Activated CD8-positive, alpha-beta T cell treated with anti-CD3 and anti-CD28 coated beads for 36 hours (primary cell): Measurements from ENCODE around the gene ADGRG6. TPM values are rescaled to one million over a fixed set of nuclear protein-coding genes. Genes with fewer than 3 reads are reported as not detected.

Source experiments
- ATAC-seq: fragments of 200-7000 bp; cut with Tn5 transposase; one replicate; pipeline ENCODE4 v1.10.0; 2021; ENCODE audit warnings: mild to moderate bottlenecking, moderate library complexity
- CTCF ChIA-PET: fragments of 350-600 bp; sonication (Branson Sonifier 250); formaldehyde crosslinking; loops from one replicate; lab custom pipeline; 2021; ENCODE audit warnings: antibody characterized with exemption; lab: Charles Lee
- POLR2A ChIA-PET: fragments of 350-600 bp; sonication (Branson Sonifier 250); formaldehyde crosslinking; loops from one replicate; lab custom pipeline; 2021; ENCODE audit warnings: antibody characterized with exemption; lab: Charles Lee
- DNase-seq: peaks from one replicate; pipeline ENCODE4 v3.0.0-alpha.2; 2020
- H3K27ac Mint-ChIP-seq: one replicate; pipeline ENCODE4 v1.8.0; 2021; ENCODE audit warnings: mild to moderate bottlenecking, mixed read lengths
- H3K27me3 Mint-ChIP-seq: one replicate; pipeline ENCODE4 v1.8.0; 2021; ENCODE audit warnings: mixed read lengths
- H3K36me3 Mint-ChIP-seq: one replicate; pipeline ENCODE4 v1.8.0; 2021; ENCODE audit warnings: low read depth, mixed read lengths
- H3K4me1 Mint-ChIP-seq: one replicate; pipeline ENCODE4 v1.8.0; 2021; ENCODE audit warnings: low read depth, mixed read lengths
- H3K4me3 Mint-ChIP-seq: one replicate; pipeline ENCODE4 v1.8.0; 2021; ENCODE audit warnings: mild to moderate bottlenecking, moderate library complexity, mixed read lengths
- H3K9me3 Mint-ChIP-seq: one replicate; pipeline ENCODE4 v1.8.0; 2021; ENCODE audit warnings: mixed read lengths
- CTCF ChIP-seq: fragments of 200-600 bp; IDR thresholded peaks from one replicate; pipeline ENCODE4 v1.8.0; 2022; ENCODE audit warnings: antibody characterized with exemption, mild to moderate bottlenecking
- intact Hi-C: fragments of 100-400 bp; cut with micrococcal nuclease; formaldehyde crosslinking; loops from one replicate; pipeline ENCODE4 v1.10.0; 2022
- total RNA-seq, 2 experiments: library from RNA; stranded (reverse); gene quantifications; one replicate each; pipeline ENCODE4 v1.2.3, GENCODE V29; 2021

Gene ADGRG6
- total RNA-seq, 2 experiments from 2014 or later = 1.3 to 1.5 TPM

- TF ChIP-seq CTCF = peak; percentile 63
- Mint-ChIP-seq H3K4me1 (peaks cover 3% of the 10 kb centered on the region), H3K36me3 (no peaks in the 10 kb centered on the region), H3K4me3 (no peak overlapping the region), H3K9me3 (no peaks in the 10 kb centered on the region), H3K27ac (no peak overlapping the region), H3K27me3 (no peaks in the 10 kb centered on the region)
- ChIA-PET CTCF (interaction anchor here (0.8 to 4.2 kb wide), 19 partner anchors 8 to 232 kb away, joined by 3 to 13 read pairs (median 3); no protein-coding TSS in a partner anchor), POLR2A (no interaction called here)
- DNase-seq (no peak), ATAC-seq (peak; percentile 68)
- intact Hi-C loops = loop anchor here (2.0 to 5.0 kb wide), 2 partner anchors 155 to 241 kb away; partner anchors contain the start of genes NMBR and VTA1
Observed at GRCh38 chr6:142387997-142388815, 86.4 kb downstream of the ADGRG6 start.

DNA sequence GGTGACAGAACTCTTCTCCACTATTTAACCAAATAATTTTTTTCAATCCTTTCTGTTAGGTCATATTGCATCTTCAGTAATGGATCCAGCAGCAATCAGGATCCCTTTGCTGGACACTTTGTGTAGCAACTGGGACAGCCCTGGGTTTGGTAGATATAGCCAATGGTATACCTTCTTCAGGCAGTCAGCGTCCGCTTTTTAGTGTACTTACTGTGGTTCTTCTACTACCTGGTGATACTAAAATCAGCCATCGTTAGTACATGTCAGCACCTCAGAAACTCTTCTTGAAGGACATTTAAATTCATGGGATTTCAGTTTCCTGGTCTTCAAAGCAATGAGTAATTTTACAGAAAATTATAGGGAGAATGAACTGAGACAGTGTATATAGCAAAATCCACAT lies 93.5 kb downstream of the ADGRG6 start:
- DNase-seq = no peak
- no peaks in the 10 kb centered on the region for H3K27me3 Mint-ChIP-seq
- no peak for TF ChIP-seq CTCF
- ChIA-PET CTCF (interaction anchor here (1.0 to 1.1 kb wide), 2 partner anchors 8 to 248 kb away, joined by 3 to 4 read pairs; no protein-coding TSS in a partner anchor), POLR2A (interaction anchor here (1.1 kb wide), 1 partner anchor 93 kb away, joined by 4 read pairs; the partner anchor contains the start of gene ADGRG6)
- no peaks in the 10 kb centered on the region for H3K36me3 Mint-ChIP-seq
- peak; percentile 46 for ATAC-seq
- H3K4me3 Mint-ChIP-seq = peak overlapping the region; percentile 13
- intact Hi-C loops = no loop called here
- no peaks in the 10 kb centered on the region for H3K9me3 Mint-ChIP-seq
- no peak overlapping the region for H3K27ac Mint-ChIP-seq
- H3K4me1 Mint-ChIP-seq = peaks cover 24% of the 10 kb centered on the region

GRCh38 chr6:142395768-142396231 lies 94.0 kb downstream of the ADGRG6 start:
- H3K4me3 Mint-ChIP-seq = no peak overlapping the region
- POLR2A ChIA-PET = interaction anchor here (1.1 kb wide), 1 partner anchor 94 kb away, joined by 4 read pairs; the partner anchor contains the start of gene ADGRG6
- no peaks in the 10 kb centered on the region for H3K9me3 Mint-ChIP-seq
- H3K36me3 Mint-ChIP-seq = no peaks in the 10 kb centered on the region
- no peak for TF ChIP-seq CTCF
- intact Hi-C loops = no loop called here
- CTCF ChIA-PET = interaction anchor here (1.0 to 1.2 kb wide), 5 partner anchors 8 to 248 kb away, joined by 3 to 5 read pairs (median 4); no protein-coding TSS in a partner anchor
- H3K27me3 Mint-ChIP-seq = no peaks in the 10 kb centered on the region
- DNase-seq (no peak), ATAC-seq (peak; percentile 95)
- H3K27ac Mint-ChIP-seq = peak overlapping the region; percentile 28
- H3K4me1 Mint-ChIP-seq = peaks cover 29% of the 10 kb centered on the region

- H3K36me3 Mint-ChIP-seq = no peaks in the 10 kb centered on the region
- H3K4me3 Mint-ChIP-seq = no peak overlapping the region
- intact Hi-C loops = no loop called here
- ATAC-seq (no peak), DNase-seq (no peak)
- H3K27me3 Mint-ChIP-seq = no peaks in the 10 kb centered on the region
- CTCF ChIA-PET = interaction anchor here (1.1 kb wide), 1 partner anchor 13 kb away, joined by 3 read pairs; no protein-coding TSS in a partner anchor
- no peak for TF ChIP-seq CTCF
- no peak overlapping the region for H3K27ac Mint-ChIP-seq
- H3K9me3 Mint-ChIP-seq = no peaks in the 10 kb centered on the region
- peaks cover 27% of the 10 kb centered on the region for H3K4me1 Mint-ChIP-seq
- POLR2A ChIA-PET = no interaction called here
Observed at GRCh38 chr6:142398353-142398752, 96.5 kb downstream of the ADGRG6 start.

GRCh38 chr6:142399739-142400138 lies 97.9 kb downstream of the ADGRG6 start:
- no peak for TF ChIP-seq CTCF
- Mint-ChIP-seq H3K4me1 (peaks cover 20% of the 10 kb centered on the region), H3K4me3 (no peak overlapping the region), H3K36me3 (no peaks in the 10 kb centered on the region), H3K27ac (no peak overlapping the region), H3K9me3 (no peaks in the 10 kb centered on the region), H3K27me3 (no peaks in the 10 kb centered on the region)
- intact Hi-C loops = no loop called here
- DNase-seq = no peak
- ChIA-PET CTCF (no interaction called here), POLR2A (no interaction called here)
- no peak for ATAC-seq
